ENCODE data around the gene GALNT10.

Gene GALNT10

DNA sequence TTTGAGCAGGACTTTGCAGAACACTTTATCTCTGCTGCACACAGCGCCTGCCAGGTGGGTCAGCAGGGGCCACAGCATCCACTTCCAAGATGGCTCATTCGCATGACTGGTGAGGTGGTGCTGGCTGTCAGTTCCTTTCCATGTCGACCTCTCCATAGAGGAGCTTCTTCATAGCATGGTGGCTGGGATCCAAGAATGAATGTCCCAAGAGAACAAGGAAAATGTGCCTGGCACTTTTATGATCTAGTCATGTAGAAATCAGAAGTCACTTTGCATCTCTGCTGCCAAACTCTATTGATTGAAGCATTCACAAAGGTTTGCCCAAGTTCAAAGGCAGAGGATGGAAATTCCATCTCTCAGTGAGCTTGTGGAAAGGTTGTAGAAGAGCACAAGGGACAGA, 85.0 kb downstream of the GALNT10 start:
- in situ Hi-C loops (cut with HindIII; ENCODE audit: low pct_ligation_motif_present, low pct_unique_long_range_greater_than_20kb, low sequenced_read_pairs), result no loop called here
- no peak for DNase-seq

DNA sequence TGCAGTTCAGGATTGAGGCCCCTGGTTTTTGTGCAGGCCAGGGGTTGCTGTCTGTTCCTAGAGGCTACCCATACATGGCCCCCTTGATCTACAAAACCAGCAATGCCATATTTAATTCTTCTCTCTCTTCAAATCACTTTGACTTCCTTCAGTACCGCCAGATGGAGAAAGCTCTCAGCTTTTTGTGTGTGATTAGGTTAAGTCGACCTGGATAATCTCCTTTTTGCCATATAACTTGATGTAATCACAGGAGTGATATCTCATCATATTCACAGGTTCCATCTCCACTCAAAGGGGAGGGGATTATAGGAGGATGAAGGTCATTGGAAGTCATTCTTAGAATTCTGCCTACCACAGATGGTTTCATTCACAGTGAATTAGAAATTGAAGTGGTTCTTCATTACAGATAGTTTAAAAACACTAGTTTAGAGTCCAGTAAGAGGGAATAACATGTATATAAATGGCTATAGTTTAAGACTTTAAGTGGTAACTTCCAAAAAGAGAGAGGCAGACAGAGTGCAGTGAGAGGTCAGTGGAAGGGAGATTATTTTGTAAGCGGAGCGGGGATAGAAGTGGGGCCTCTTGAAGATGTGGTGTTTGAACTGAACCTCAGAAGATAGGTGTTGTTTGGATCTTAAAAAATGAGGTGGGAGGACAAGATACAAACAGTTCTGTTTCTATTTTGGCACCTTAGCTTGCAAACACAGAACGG, 85.9 kb downstream of the GALNT10 start:
- DNase-seq, result no peak

DNA sequence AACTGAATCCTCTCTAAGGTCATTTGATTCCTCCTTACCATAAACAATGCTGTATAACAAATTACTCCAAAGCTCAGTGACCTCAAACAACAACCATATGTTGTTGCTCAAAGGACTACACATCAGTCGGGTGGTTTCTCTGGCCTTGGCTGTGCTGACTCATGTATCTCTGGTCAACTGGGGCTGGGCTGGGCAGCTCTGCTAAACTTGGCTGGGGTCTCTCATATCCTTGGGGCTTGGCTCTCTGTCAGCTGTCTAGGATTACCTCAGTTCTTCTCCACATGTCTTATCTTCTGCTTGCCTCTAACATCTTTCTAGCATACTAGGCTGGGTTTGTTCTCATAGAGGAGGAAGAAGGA, 86.4 kb downstream of the GALNT10 start:
- in situ Hi-C loops (cut with HindIII; ENCODE audit: low pct_ligation_motif_present, low pct_unique_long_range_greater_than_20kb, low sequenced_read_pairs), result no loop called here
- DNase-seq, result no peak

More for the DNA sequence above, 85.9 kb downstream of the GALNT10 start:
- in situ Hi-C loops (cut with HindIII; ENCODE audit: low pct_ligation_motif_present, low pct_unique_long_range_greater_than_20kb, low sequenced_read_pairs), result no loop called here

DNA sequence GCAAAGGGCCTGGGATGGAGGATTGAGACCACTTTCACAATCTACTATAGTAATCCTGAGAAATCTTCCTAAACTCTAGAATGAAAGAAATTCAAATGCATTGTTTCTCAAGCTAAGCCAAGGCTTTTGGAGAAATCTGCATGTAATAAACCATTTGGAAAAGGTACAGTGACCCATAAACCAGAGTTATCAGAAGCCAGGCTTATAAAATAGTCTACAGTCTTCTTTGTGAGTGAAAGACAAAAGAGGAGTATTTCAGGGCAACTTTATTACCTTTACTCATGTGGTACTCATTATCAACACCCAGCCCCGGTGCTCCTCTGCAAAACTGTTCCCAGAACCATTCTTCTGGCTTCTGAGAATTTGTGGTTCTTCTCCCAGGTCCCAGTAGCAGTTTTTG, 87.0 kb downstream of the GALNT10 start:
- in situ Hi-C loops (cut with HindIII; ENCODE audit: low pct_ligation_motif_present, low pct_unique_long_range_greater_than_20kb, low sequenced_read_pairs), result no loop called here
- no peak for DNase-seq

DNA sequence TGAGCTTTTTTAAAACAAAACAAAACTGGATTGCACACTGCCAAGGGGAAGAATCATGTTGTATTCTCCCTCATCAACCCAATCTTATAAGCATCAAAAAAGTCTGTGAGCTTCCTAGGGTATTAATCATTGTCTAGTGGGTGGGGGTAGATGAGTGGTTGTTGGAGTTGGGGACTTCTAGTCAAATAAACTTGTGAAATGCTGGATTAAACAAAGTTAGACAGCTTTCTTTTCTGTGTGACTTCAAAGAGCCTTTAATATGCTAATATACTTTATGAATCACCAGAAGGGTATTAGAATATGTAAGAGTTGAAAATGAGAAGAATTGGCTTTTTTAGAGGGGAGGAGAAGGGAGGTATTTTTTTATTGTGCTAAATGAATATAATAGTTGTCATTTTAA, 87.7 kb downstream of the GALNT10 start:
- DNase-seq, result no peak
- in situ Hi-C loops (cut with HindIII; ENCODE audit: low pct_ligation_motif_present, low pct_unique_long_range_greater_than_20kb, low sequenced_read_pairs), result no loop called here

DNA sequence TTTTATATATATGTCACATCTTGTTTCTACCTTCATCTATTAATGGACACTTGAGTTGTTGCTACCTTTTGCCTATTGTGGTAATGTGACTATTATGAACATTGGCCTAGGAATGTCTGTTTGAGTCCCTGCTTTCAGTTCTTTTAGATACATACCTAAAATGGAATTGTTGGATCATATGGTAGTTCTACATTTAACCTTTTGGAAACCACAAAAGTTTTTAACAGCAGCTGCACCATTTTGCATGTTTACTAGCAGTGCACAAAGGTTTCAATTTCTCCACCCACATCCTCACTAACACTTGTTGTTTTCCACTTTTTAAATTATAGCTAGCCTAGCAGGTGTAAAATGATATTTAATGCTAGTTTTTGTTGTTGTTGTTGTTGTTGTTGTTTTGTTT, 88.4 kb downstream of the GALNT10 start:
- in situ Hi-C loops (cut with HindIII; ENCODE audit: low pct_ligation_motif_present, low pct_unique_long_range_greater_than_20kb, low sequenced_read_pairs), result no loop called here
- DNase-seq, result no peak

DNA sequence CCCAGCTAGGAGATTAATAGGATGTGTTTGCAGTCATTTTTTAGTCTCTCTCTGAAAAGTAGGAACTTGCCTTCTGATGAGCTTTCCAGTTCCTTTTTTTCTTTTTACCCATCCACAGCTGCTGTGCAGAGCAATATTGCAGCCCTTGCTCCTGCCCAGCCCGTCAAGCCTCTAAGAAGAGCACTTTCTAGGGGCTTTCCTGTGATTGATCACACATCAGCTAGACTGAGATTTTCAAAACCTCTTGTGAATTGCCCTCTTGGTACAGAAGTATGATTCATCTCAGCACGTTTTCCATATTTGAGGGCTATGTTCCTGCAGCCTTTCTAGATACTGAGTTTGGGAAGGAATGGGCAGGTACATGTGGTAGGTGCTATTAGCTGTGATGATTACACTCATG, 93.9 kb downstream of the GALNT10 start:
- DNase-seq, result no peak
- in situ Hi-C loops (cut with HindIII; ENCODE audit: low pct_ligation_motif_present, low pct_unique_long_range_greater_than_20kb, low sequenced_read_pairs), result no loop called here

DNA sequence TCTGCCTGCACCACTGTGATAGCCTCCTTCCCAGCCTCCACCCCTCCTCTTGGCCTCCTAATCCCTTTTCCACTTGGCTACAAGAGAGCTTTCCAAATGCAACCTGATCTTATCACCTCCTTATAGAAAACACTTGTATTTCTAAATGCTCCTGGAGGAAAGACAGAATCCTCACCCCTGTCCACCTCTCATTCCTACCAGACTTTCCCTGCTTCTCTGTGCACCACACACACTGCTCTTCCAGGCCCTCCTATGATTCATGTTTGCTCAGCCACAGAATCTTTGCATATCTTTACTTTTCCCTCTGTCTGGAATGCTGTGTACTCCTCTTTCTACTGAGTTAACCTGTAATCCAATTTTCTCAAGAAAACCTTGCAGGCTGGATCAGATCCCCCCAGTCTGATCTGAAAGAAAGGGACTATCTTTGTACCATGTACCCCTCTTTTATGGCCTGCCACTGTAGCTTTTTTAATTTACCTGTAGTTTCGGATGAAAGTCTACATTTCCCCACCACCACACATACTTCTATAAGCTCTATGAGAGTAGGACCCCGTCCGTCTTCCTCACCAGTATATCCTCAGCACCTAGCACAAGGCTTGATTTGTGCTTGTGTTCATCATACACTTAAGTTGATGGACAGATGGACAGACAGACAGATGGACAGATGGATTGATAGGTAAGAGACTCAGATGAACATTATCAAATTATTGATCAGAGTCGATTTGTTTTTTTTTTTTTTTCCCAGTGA, 95.3 kb downstream of the GALNT10 start:
- in situ Hi-C loops (cut with HindIII; ENCODE audit: low pct_ligation_motif_present, low pct_unique_long_range_greater_than_20kb, low sequenced_read_pairs), result no loop called here
- DNase-seq, result peak; percentile 63

DNA sequence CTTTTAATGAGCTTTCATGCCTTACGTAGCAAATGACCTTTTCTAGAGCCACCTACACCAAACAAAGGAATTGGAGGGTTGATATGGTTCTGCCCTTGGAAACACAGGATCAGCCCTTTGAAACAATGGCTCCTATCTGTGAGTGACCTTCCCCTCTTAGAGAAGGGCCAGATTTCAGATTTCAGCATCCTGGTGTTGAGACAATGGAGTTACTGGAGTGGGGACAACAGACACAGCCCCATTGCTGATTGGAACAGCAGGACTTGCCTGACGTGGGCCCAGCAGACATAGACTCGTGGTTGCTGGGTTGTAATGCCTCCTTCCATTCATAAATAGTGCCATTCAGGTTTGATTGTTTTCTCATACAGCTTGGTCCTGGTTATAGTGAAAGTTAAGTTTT, 96.0 kb downstream of the GALNT10 start:
- DNase-seq, result no peak
- in situ Hi-C loops (cut with HindIII; ENCODE audit: low pct_ligation_motif_present, low pct_unique_long_range_greater_than_20kb, low sequenced_read_pairs), result no loop called here

DNA sequence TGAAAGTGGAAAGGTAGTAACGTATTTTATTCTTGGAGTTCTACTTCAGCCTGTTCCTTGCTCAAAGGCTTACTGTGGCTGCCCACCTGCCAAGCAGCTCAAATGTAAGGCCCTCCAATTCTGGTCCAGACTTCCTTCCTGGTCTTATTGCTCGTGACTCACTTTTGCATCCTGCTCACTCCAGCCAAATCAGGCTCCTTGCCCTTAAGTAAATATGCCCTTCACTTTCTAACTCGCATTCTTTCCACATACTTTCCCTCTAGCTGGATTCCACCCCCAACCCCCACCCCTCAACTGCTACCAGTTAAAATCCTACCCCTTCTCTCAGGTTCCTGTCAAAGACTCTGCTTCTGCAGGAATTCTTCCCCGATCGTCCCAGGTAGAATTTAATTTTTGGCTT, 96.6 kb downstream of the GALNT10 start:
- in situ Hi-C loops (cut with HindIII; ENCODE audit: low pct_ligation_motif_present, low pct_unique_long_range_greater_than_20kb, low sequenced_read_pairs), result no loop called here
- peak; percentile 85 for DNase-seq

DNA sequence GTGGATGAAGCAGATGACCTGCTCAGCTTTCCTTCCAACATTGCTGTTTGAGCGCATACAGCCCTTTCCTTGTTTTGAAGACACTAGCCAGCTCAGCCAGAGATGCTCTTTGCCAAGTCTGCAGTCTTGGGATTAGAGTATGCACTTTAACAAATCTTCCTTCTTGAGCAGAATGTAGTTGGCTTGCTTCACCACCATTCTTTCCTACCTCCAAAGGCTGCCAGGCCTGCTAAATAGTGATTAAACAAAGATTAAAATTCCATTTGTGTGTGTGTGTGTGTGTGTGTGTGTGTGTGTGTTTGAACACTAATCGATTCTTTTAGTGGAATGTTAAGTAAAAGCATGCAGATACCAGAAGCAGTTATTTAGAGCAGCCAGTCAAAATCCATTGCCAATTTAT, 97.6 kb downstream of the GALNT10 start:
- in situ Hi-C loops (cut with HindIII; ENCODE audit: low pct_ligation_motif_present, low pct_unique_long_range_greater_than_20kb, low sequenced_read_pairs), result no loop called here
- DNase-seq, result no peak

DNA sequence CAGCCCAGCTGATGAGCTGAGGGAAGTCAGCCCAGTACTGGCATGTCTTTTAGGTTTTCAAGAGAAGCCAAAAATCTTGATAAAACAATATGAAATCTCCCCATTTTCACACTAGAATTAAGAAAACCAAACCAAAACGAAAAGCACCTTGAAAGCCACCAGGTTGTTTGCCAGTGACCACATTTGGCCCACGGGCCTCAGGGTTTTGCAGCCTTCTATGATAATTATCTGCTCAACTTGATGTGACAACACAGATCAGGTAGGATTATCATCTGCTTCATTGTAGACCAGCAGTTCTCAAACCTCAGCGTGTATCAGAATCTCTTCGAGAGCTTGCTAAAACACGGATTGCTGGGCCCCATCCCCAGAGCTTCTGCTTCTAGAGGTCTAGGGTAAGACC, 101.4 kb downstream of the GALNT10 start:
- in situ Hi-C loops (cut with HindIII; ENCODE audit: low pct_ligation_motif_present, low pct_unique_long_range_greater_than_20kb, low sequenced_read_pairs), result no loop called here
- no peak for DNase-seq

DNA sequence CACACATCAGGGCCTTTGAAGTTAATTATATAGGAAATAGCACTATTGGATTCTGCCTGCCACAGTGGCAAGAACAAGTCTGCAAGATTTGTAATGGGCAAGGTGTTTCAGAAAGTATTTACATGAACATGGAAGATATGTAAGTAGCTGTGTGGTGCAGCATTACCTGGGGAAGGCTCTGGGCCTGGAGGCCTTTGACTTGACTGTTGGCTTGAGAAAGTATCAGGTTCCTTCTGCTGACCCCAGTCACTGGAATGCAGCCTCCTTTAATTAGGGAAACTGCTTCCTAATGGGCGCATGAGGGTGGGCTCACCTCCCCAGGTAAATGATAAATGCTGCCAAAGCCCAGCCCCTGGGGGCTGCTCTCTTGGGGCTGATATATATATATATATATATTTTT, 102.7 kb downstream of the GALNT10 start:
- in situ Hi-C loops (cut with HindIII; ENCODE audit: low pct_ligation_motif_present, low pct_unique_long_range_greater_than_20kb, low sequenced_read_pairs), result no loop called here
- DNase-seq, result no peak

DNA sequence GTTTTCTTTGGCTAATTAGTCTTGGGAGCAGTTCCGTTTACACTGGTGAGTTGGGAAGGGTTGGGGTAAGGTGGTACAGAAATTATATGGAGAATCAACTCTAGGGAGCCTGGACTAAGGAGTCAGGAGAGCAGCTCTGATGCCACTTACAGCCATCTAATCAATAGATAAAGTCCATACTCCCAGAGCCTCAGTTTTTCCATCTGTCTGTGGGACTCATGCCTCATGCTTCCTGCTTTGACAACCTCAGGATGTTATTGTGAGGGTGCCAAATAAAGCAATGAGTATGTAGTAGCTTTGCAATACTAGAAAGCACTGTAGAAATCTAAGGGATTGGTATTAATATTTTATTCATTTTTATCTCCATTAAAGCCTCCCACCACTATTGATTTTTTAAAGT, 105.0 kb downstream of the GALNT10 start:
- in situ Hi-C loops (cut with HindIII; ENCODE audit: low pct_ligation_motif_present, low pct_unique_long_range_greater_than_20kb, low sequenced_read_pairs), result no loop called here

DNA sequence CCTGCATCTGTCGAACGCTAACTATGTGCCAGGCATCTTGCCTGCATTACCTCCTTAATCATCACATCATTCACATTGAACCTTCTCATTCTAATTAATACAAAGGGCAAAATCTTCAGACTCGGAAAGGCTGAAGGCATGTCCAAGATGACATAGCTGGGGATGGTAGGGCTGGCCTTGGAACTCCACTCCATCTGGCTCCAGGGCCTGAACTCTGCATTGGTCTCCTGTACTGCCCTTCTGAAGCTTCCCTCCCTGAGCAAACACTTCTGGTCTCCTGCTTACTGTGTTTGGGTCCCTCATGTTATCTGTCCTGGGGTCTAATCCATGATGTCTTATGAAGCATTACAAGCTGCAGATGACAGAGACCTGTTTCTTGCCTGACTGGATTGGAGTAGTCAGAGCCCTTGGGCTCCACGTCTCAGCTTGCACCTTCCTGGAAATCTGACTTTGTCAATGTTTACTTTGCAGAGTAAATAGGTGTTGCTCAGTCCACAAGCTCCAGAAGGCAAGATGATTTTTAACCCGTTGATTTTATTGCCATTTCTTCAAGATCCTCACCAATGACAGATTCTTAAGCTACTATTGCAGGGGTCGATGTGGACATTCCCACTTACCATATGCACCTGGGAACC, 106.1 kb downstream of the GALNT10 start:
- in situ Hi-C loops (cut with HindIII; ENCODE audit: low pct_ligation_motif_present, low pct_unique_long_range_greater_than_20kb, low sequenced_read_pairs), result no loop called here
- no peak for DNase-seq

More for the DNA sequence above, 105.0 kb downstream of the GALNT10 start:
- no peak for DNase-seq

DNA sequence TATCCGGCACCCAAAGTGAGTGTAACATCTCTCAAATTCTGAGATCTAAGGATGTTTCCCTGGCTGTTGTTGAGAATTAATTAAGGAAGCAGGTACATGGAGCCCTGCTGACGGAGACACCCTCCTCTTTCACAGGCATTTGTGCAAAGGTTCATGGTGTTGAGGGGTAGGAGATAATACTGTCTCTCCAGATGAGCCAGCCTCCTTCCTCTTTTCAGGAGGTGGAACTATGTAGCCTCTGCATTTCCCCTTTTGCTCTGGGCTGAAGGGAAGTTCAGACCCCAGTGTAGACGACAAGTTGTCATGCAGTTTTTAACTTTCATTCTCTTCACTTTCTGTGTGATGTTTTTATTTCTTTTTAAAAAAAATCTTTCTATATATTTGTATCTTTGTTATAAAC, 107.5 kb downstream of the GALNT10 start:
- in situ Hi-C loops (cut with HindIII; ENCODE audit: low pct_ligation_motif_present, low pct_unique_long_range_greater_than_20kb, low sequenced_read_pairs), result no loop called here
- no peak for DNase-seq

DNA sequence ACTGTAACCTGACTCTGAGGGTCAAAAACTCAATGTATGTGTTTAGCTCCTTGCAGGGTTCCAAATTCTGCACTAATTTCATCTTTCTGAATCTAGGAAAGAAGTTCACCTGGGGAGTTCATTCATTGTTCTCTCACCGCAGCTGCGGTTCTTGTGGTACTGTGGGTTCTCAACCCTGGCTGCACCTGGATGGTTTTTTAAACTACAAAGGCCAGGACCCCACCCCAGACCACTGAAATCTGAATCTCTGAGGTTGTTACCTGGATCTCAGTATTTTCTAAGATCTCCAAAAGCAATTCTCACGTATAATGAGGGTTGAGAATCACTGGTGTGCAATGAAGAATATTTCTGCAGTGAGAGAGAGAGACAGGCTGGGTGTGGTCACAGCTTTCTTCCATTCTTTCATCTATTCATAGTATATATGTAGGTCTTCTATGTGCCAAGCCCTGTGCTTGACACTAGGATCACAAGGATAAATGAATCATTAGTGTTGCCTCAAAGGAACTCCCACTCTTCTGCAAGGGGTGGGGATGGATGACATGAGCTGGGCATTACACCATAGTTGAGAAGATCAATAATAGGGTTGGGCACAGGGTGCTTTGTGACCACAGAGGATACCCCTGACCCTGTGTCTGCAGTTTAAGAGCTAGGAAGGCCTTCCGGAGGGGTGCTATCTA, 109.8 kb downstream of the GALNT10 start:
- DNase-seq, result no peak
- in situ Hi-C loops (cut with HindIII; ENCODE audit: low pct_ligation_motif_present, low pct_unique_long_range_greater_than_20kb, low sequenced_read_pairs), result no loop called here

DNA sequence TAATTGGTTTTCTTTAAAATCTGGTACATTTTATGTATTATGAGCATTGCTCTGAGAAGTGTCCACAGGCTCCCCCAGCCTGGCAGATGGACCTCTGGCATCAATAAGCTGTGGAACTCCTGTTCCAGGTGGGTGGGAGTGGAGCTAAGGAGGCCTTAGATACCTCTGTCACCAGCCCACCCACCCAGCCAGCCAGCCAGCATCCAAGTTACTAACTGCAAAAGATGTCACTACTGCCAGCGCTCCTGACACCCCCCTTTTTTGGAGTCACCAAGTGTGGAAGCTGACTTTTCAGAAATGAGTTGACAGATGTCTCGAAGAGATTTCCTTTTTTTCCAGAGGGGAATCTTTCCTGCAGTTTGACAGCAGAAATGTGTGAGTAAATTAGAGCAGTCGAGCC, 111.2 kb downstream of the GALNT10 start:
- DNase-seq, result no peak
- in situ Hi-C loops (cut with HindIII; ENCODE audit: low pct_ligation_motif_present, low pct_unique_long_range_greater_than_20kb, low sequenced_read_pairs), result no loop called here

DNA sequence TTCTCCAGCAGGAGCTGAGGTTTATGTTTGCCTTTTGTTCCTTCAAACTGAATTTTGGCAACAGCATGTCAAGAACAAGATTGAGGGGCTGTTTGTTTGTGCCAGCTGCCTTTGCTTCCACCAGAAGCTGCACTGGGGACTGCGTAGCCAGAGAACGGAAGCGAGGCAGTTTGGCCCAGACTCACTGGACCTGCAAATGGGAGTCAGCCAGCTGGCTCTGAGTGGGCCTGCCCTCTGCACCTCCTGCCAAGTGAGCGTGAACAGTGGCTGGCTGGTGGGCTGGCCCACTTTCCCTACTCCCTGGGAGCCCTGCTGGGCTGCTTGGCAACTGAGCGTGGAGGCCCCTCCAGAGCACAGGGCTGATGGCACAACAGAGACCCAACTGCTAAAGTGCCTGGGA, 111.6 kb downstream of the GALNT10 start:
- in situ Hi-C loops (cut with HindIII; ENCODE audit: low pct_ligation_motif_present, low pct_unique_long_range_greater_than_20kb, low sequenced_read_pairs), result no loop called here
- no peak for DNase-seq
